Lung (tissue), 12 donors: Measurements from ENCODE around the gene SMIM20. TPM values are rescaled to one million over a fixed set of nuclear protein-coding genes. Genes with fewer than 3 reads are reported as not detected.

Experiments used
- ATAC-seq: fragments of 200-7000 bp; cut with Tn5 transposase; one replicate; pipeline ENCODE4 v1.9.1; 2020; ENCODE audit warnings: moderate number of reproducible peaks; ENCODE audit not compliant: insufficient read depth, low FRiP score
- DNase-seq, 3 donors: peaks; one replicate each; pipeline ENCODE4 v3.0.0-alpha.2; 2013 to 2017
- H3K27ac ChIP-seq, 2 donors: one replicate each; pipeline ENCODE4 v1.5.1; 2013; ENCODE audit warnings: mild to moderate bottlenecking in 2 of 2, moderate library complexity in 2 of 2, control low read depth in 1 of 2, inconsistent platforms in 1 of 2, low read depth in 1 of 2, low read length in 1 of 2
- H3K27me3 ChIP-seq, 3 donors: one replicate each; pipeline ENCODE4 v1.5.1; 2013; ENCODE audit warnings: low read length in 2 of 3; ENCODE audit not compliant: control insufficient read depth in 3 of 3, insufficient read depth in 3 of 3
- H3K36me3 ChIP-seq, 4 donors: one replicate each; pipeline ENCODE4 v1.5.1; 2013; ENCODE audit warnings: low read length in 4 of 4, mild to moderate bottlenecking in 1 of 4, moderate library complexity in 1 of 4; ENCODE audit not compliant: control insufficient read depth in 4 of 4, insufficient read depth in 4 of 4
- H3K4me1 ChIP-seq, 5 donors: one replicate each; pipeline ENCODE4 v1.5.1; 2013; ENCODE audit warnings: low read length in 5 of 5, mild to moderate bottlenecking in 2 of 5, moderate library complexity in 1 of 5; ENCODE audit not compliant: control insufficient read depth in 5 of 5, insufficient read depth in 5 of 5
- H3K4me3 ChIP-seq: one replicate; pipeline ENCODE4 v1.5.1; 2013; ENCODE audit warnings: mild to moderate bottlenecking, control low read depth, moderate library complexity
- H3K9ac ChIP-seq, 2 donors: one replicate each; pipeline ENCODE4 v1.5.1; 2013; ENCODE audit warnings: low read length in 2 of 2, control low read depth in 1 of 2; ENCODE audit not compliant: insufficient read depth in 1 of 2
- H3K9me3 ChIP-seq, 4 donors: one replicate each; pipeline ENCODE4 v1.5.1; 2013; ENCODE audit warnings: low read length in 3 of 4, mild to moderate bottlenecking in 1 of 4, moderate library complexity in 1 of 4; ENCODE audit not compliant: control insufficient read depth in 4 of 4, insufficient read depth in 3 of 4
- WGBS, 2 donors: extraction: QIAGEN DNeasy Blood & Tissue Kit; methylation state at CpG; one replicate each; pipeline ENCODE4 v1.1.7; 2013; 5-methylcytosine and 5-hydroxymethylcytosine counted together
- polyA plus RNA-seq, 2 donors: library from polyadenylated mRNA; stranded (reverse); fragments of 200-250 nt; gene quantifications; one replicate each; pipeline ENCODE4 v1.2.1, GENCODE V29; 2013
- total RNA-seq, 2 donors: library from RNA; depleted of rRNA in 1 of 2; stranded (reverse); fragments of >200 nt in 1 of 2; gene quantifications; one replicate each; pipeline ENCODE4 v1.2.1, GENCODE V29; 2014 to 2021
- TF ChIP-seq, protein P1 (sequence below): IDR thresholded peaks from 2 replicates; pipeline ENCODE4 v1.5.1; 2012; ENCODE audit warnings: mild to moderate bottlenecking; ENCODE audit errors: control extremely low read depth, extremely low read depth
- donor health status: control.
- donor health status: control.
- donor health status: Bipolar disorder and iron deficiency.
- donor health status: healthy.
- donor health status: DM: yes; HTN: yes; CAD: no.

Gene SMIM20
- total and polyA plus RNA-seq, 4 donors = 21.9 to 30.7 (median 26.8) TPM

DNA sequence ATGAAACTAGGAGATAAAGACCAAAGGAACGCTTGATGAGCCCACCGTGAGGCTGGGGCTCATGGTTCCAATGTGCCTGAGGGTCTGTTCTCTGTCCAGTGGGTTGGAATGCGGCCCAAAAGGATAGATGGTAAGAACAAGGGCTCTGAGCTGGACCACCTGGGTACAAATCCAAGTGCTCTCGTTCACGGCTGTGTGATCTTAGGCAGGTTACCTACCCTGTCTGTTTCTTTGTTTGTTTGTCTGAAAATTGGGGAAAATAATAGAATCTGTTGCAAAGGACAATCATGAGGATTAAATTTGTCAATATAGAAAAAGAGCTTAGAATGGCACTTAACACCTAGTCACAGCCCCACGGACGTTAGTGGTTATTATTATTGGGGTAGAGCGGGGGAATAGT, 36.0 kb downstream of the SMIM20 start:
- TF ChIP-seq, protein P1, sequence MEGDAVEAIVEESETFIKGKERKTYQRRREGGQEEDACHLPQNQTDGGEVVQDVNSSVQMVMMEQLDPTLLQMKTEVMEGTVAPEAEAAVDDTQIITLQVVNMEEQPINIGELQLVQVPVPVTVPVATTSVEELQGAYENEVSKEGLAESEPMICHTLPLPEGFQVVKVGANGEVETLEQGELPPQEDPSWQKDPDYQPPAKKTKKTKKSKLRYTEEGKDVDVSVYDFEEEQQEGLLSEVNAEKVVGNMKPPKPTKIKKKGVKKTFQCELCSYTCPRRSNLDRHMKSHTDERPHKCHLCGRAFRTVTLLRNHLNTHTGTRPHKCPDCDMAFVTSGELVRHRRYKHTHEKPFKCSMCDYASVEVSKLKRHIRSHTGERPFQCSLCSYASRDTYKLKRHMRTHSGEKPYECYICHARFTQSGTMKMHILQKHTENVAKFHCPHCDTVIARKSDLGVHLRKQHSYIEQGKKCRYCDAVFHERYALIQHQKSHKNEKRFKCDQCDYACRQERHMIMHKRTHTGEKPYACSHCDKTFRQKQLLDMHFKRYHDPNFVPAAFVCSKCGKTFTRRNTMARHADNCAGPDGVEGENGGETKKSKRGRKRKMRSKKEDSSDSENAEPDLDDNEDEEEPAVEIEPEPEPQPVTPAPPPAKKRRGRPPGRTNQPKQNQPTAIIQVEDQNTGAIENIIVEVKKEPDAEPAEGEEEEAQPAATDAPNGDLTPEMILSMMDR = no peak
- no peaks in the 10 kb centered on the region for H3K36me3 ChIP-seq

DNA sequence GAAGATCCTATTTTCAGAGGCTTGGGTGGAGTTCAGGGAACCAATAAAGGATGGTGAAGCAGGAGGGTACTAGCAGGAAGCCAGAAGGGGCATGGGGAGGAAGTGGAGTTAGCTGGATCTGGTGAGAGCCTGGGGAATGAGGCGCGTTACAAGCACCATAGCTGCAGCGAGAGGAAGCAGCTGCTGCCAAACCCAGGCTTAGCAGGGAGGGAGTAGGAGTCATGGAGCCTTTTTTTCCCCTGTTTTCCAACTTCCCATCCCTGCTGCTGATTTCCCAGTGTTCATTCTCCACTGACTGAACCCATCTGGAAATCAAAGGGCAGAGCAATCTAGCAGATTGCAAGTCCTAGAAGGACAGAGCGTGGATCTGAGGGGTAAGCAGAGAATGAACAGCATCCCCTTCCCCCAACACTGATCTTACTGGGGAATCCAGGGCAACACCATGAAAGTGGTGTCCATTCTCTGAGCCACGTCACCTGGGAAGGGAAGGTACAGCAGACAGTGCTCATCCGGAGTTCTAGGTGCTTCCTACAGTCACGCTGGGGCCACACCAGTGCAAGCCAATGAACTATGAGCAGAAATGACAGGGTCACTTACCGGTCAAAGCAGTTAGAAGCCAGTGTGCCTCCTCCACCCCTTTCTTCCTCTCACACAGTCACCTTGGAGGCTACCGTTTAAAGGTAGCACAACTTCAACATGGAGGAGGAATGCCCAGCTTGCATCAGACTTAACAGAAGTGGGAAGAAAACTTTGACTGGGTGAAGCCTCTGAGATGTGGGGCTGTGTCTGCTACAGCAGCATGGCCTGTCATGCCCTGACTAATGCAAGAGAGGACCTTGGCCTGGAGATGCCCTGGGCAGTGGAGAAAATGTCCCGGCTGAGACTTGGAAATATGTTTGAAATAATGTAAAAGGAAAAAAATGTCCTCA, 36.7 kb downstream of the SMIM20 start:
- Histone ChIP-seq H3K4me3 (no peak overlapping the region), H3K9me3 (no peaks in the 10 kb centered on the region), H3K4me1 (peaks cover 0 to 17% (median 0%) of the 10 kb centered on the region in 5 donors), H3K36me3 (no peaks in the 10 kb centered on the region), H3K27me3 (no peaks in the 10 kb centered on the region), H3K27ac (no peak overlapping the region), H3K9ac (no peak overlapping the region)
- ATAC-seq = no peak
- WGBS, 2 donors = 62 to 64% methylated on average over 10 of the region's 10 CpGs
- DNase-seq = peak; percentile 67 to 87 (median 82)
- TF ChIP-seq, protein P1 = no peak

More for the DNA sequence above, 36.0 kb downstream of the SMIM20 start:
- peaks cover 0 to 17% (median 0%) of the 10 kb centered on the region in 5 donors for H3K4me1 ChIP-seq
- H3K9ac ChIP-seq = no peak overlapping the region
- H3K27ac ChIP-seq = no peak overlapping the region
- 85 to 88% methylated on average over 8 of the region's 8 CpGs for WGBS, 2 donors
- no peak overlapping the region for H3K4me3 ChIP-seq
- H3K9me3 ChIP-seq = no peaks in the 10 kb centered on the region
- DNase-seq (no peak), ATAC-seq (no peak)
- no peaks in the 10 kb centered on the region for H3K27me3 ChIP-seq

DNA sequence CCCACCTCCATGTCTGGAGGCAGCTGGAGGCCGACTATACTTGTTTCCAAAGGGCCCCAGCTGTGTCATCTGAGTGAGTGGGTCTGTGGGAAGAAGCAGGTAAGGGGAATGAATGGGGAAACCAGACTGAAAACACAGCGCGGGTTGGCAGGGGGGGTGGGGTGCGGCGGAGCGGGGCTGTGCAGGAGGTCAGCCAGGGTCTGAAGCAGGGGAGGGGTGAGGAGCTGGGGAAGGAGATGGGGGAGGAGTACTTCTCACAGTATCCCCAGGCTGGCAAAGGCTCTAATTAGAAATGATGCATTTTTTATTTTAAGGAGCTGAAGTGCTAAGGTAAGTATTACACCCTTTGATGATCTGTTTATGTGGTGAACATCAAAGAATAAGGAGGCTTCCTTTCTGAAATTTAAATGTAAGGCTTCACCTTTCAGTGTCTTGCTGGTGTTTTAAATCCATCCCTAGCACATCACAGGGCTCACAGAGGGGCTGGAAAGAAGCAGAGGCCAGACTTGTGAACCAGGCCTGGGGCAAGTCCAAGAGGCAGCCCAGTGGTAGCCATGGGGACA, 37.5 kb downstream of the SMIM20 start:
- no peaks in the 10 kb centered on the region for H3K27me3 ChIP-seq
- TF ChIP-seq, protein P1 = no peak
- no peaks in the 10 kb centered on the region for H3K9me3 ChIP-seq
- 63 to 82% methylated on average over 6 of the region's 6 CpGs for WGBS, 2 donors
- H3K4me3 ChIP-seq = no peak overlapping the region
- H3K36me3 ChIP-seq = no peaks in the 10 kb centered on the region
- peaks cover 0 to 17% (median 0%) of the 10 kb centered on the region in 5 donors for H3K4me1 ChIP-seq
- H3K9ac ChIP-seq = no peak overlapping the region
- no peak for ATAC-seq
- DNase-seq = no peak
- no peak overlapping the region for H3K27ac ChIP-seq
